HAP-1 (cell line): ENCODE results near the gene EEF2K.
"Not testable (repeated sequence)": the region's sequence is repeated elsewhere in the genome, so short reads cannot be mapped to it uniquely, and the experiment has no call there.

Experiments used
- DNase-seq, 2 experiments: peaks; one replicate each; pipeline ENCODE4 v3.0.0-alpha.2; 2016 to 2020; ENCODE audit warnings: low spot score in 2 of 2
- H3K27me3 ChIP-seq: fragments of 250-450 bp; sonication (Bioruptor Pico); 2 replicates; pipeline ENCODE4 v1.5.1; 2020; ENCODE audit warnings: low read depth, mild to moderate bottlenecking, moderate library complexity
- H3K36me3 ChIP-seq: fragments of 250-450 bp; sonication (Bioruptor Pico); replicated peaks from 2 replicates; pipeline ENCODE4 v1.5.1; 2020; ENCODE audit warnings: mild to moderate bottlenecking
- H3K4me1 ChIP-seq: fragments of 250-450 bp; sonication (Bioruptor Pico); 2 replicates; pipeline ENCODE4 v1.5.1; 2020; ENCODE audit warnings: mild to moderate bottlenecking
- H3K4me3 ChIP-seq: fragments of 250-450 bp; sonication (Bioruptor Pico); 2 replicates; pipeline ENCODE4 v1.5.1; 2020; ENCODE audit warnings: mild to moderate bottlenecking, moderate library complexity
- H3K9me3 ChIP-seq: fragments of 250-450 bp; sonication (Bioruptor Pico); 2 replicates; pipeline ENCODE4 v1.5.1; 2020; ENCODE audit warnings: mild to moderate bottlenecking, moderate library complexity
- in situ Hi-C: fragments of 300-500 bp; cut with MboI; formaldehyde crosslinking; loops from 3 replicates; pipeline ENCODE4 v1.14.3; 2020; ENCODE audit warnings: low sequenced_read_pairs, inconsistent platforms, mixed read lengths

Gene EEF2K

DNA sequence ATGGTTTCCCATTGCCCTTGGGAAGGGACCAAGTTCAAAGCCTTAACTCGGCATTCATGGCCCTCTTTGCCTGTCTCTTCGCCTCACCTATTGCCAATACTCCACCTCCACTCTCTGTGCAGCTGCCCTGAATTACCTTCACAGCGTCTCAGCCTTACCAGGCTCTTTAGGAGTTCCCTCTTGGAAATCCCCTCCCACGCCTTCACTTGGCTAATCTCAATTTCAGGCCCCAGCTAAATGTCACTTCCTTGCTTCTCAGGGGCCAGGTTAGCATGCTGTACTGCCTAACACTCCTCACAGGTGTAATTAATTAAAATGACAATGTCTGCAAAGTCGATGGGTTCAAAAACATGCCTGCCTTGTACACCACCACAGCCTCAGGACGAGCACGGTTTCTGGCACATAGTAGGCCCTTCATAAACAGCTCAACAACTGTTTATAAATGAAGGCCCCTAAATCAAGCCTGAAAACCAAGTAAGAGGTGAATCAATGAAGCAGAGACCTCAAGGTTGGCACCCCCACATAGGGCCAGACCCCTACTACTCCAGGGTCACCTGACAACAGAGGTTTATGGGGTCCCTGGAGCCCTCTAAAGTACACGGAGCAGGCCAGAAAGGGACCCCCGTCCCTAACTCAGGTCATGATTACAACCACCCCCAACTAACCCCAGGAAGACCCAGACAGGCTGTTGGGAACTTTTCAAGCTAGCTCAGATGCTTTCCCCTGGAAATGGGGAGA is 11.2 kb upstream of the EEF2K start:
- Histone ChIP-seq H3K9me3 (no peaks in the 10 kb centered on the region), H3K4me1 (peaks cover 13% of the 10 kb centered on the region), H3K36me3 (no peaks in the 10 kb centered on the region), H3K4me3 (no peak overlapping the region), H3K27me3 (no peaks in the 10 kb centered on the region)
- in situ Hi-C loops: no loop called here
- DNase-seq: no peak

DNA sequence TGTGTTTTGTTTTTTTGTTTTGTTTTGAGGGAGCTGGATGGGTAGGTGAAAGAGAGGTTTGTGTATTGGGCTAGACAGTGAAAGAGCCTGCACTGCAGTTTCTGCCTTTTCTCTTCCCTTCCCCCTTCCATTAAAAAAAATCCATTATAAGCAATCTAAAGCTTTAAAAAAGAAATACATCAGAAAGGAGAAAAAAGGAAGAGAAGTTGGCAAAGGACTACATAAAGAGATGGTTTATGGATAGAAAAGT is 10.7 kb upstream of the EEF2K start:
- no peaks in the 10 kb centered on the region for H3K36me3 ChIP-seq
- H3K4me3 ChIP-seq: no peak overlapping the region
- no peak for DNase-seq
- no peaks in the 10 kb centered on the region for H3K9me3 ChIP-seq
- peaks cover 11% of the 10 kb centered on the region for H3K4me1 ChIP-seq
- in situ Hi-C loops: no loop called here
- no peaks in the 10 kb centered on the region for H3K27me3 ChIP-seq

DNA sequence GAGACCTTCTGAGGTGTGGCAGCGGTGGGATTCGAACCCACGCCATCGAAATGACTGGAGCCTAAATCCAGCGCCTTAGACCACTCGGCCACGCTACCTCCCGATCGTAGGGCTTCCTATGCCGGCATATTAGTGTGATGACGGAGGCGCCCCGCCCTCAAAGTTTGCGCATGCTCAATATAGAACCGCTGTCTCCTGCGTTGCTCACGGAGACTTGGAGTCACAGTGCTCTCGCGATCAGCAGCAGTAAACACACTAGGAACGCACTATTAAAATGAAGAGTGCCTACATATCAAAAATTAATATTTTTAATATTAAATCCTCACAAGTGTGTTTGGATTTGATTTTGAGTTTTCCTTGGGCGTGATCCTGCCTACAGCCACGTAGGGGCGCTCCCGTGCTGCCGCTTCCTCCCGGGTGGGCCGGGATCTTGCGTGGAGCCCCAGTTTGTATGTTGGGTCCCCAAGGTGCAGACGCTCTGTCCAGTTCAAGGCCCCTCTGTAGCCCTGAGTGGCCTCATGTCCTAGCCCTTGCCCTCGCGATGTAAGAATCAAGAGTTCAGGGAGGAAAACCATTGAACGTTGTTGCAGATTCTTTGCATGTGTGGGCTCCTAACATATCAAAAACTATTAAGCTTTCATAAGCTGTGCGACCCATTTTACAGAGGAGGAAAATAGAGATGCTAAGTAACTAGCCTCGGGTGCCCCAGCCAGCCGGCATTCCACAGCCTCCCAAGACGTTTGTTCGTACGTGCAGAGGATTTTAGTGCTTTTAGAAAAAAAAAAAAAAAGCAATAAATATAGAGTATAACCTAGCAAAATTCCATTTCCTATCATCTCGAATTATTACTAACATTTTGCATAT is 10.2 kb upstream of the EEF2K start:
- H3K9me3 ChIP-seq: no peaks in the 10 kb centered on the region
- H3K36me3 ChIP-seq: no peaks in the 10 kb centered on the region
- peak overlapping the region; percentile 47 for H3K4me3 ChIP-seq
- peaks cover 11% of the 10 kb centered on the region for H3K4me1 ChIP-seq
- peak; percentile 60 to 91 for DNase-seq
- no peaks in the 10 kb centered on the region for H3K27me3 ChIP-seq
- in situ Hi-C loops: no loop called here

DNA sequence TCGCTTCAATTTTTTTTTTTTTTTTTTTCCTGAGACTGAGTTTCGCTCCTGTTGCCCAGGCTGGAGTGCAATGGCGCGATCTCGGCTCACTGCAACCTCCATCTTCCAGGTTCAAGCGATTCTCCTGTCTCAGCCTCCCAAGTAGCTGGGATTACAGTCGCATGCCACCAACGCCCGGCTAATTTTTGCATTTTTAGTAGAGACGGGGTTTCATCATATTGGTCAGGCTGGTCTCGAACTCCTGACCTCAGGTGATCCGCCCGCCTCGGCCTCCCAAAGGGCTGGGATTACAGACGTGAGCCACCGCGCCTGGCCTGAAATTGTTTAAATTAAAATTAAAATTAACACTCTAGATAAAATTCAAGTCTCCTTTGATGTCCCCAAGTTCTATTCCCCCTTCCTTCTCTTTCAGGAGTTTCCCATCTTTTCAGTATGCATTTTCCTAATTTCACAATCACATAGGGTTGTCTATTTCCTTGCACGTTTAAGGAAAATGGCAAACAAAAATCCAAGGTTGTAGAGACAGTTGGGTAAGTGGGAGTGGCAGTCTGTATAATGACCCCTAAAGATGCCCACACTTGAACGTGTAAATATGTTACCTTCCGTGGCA is 9.4 kb upstream of the EEF2K start:
- H3K4me1 ChIP-seq: peaks cover 10% of the 10 kb centered on the region
- H3K9me3 ChIP-seq, in situ Hi-C loops, H3K36me3 ChIP-seq, DNase-seq, H3K27me3 ChIP-seq: not testable (repeated sequence)
- H3K4me3 ChIP-seq: peak overlapping the region; percentile 47

DNA sequence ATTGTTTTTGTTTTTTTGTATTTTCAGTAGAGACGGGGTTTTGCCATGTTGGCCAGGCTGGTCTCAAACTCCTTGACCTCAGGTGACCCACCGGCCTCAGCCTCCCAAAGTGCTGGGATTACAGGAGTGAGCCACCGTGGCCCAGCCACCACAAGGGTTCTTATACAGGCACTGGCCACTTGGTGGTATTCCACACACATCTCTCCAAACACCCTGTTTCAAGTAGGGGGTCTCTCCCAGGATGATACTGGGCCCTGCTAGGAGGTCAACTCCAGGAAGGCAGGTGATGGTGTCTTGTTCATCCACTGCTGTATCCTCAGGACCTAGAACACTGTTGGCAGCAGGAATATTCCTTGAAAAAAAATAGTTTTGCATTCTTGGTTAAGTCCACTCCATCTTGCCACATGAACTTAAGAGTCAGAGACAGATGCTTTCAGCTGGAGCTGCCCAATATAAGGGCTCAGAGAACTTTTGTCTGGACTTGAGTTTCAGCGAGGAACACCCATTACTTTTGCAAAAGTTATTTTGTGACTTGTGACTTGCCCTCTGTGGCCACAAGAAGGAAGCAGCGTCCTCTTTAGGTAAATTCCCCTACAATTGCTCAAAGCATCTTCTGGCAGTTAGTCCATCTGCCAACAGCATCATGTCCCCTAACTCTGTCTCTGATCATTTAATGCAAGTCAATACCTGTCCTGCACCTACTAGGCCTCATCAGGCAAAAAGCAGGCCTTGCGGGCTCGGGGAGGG is 7.4 kb upstream of the EEF2K start:
- DNase-seq: no peak
- Histone ChIP-seq H3K9me3 (no peaks in the 10 kb centered on the region; the same call in 1 of the 2 replicates), H3K4me3 (no peak overlapping the region), H3K27me3 (no peaks in the 10 kb centered on the region), H3K36me3 (no peaks in the 10 kb centered on the region), H3K4me1 (no peaks in the 10 kb centered on the region)
- in situ Hi-C loops: no loop called here

DNA sequence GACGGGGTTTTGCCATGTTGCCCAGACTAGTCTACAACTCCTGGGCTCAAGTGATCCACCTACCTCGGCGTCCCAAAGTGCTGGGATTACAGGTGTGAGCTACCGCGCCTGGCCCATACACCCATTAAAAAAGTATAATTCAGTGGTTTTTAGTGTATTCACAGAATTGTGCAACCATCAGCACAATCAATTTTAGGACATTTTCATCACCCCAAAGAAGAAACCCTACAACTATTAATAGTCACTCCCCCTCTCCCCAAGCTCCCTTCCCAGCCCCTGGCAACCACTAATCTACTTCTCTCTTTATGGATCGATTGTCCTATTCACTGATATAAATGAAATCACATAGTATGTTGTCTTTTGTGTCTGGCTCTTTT is 3.8 kb upstream of the EEF2K start:
- peaks cover 5% of the 10 kb centered on the region; the same call in 1 of the 2 replicates for H3K36me3 ChIP-seq
- in situ Hi-C loops: no loop called here
- H3K4me1 ChIP-seq: peaks cover 2% of the 10 kb centered on the region
- no peaks in the 10 kb centered on the region for H3K27me3 ChIP-seq
- no peaks in the 10 kb centered on the region; the same call in 1 of the 2 replicates for H3K9me3 ChIP-seq
- DNase-seq: no peak
- no peak overlapping the region for H3K4me3 ChIP-seq

DNA sequence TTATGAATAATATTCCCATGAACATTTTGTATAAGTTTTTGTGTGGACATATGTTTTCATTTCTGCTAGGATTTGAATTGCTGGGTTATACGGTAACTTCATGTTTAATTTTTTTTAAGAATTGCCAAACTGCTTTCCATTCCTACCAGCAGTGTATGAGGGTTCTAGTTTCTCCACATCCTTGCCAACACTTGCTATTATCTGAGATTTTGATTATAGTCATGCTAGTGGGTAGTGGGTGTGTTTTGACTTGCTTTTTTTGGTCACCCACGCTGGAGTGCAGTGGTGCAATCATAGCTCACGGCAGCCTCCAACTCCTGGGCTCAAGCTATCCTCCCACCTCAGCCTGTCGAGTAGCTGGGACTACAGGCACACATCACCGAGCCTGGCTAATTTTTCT is 3.0 kb upstream of the EEF2K start:
- in situ Hi-C loops: no loop called here
- Histone ChIP-seq H3K4me3 (no peak overlapping the region), H3K27me3 (no peaks in the 10 kb centered on the region), H3K36me3 (peaks cover 5% of the 10 kb centered on the region; the same call in 1 of the 2 replicates), H3K9me3 (no peaks in the 10 kb centered on the region; the same call in 1 of the 2 replicates), H3K4me1 (peaks cover 2% of the 10 kb centered on the region)
- DNase-seq: no peak

DNA sequence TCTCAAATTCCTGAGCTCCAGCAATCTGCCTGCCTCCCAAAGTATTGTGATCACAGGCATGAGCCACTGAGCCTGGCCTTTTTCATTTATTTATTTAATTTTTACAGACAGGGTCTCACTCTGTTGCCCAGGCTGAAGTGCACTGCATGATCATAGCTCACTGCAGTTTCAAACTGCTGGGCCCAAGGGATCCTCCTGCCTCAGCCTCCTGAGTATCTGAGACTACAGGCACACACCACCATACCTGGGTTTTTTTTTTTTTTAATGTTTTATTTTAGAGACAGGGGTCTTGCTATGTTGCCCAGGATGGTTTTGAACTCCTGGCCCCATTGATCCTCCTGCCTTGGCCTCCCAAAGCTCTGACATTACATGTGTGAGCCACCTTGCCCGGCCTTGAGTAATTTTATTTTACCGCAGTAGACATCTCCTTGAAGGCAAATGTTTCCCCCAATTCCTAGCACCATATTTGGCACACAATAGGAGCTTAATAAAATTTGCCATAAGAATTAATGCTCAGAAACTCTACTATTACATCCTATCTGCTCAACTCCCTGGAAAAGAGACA is 1.9 kb upstream of the EEF2K start:
- in situ Hi-C loops: no loop called here
- no peaks in the 10 kb centered on the region for H3K27me3 ChIP-seq
- H3K36me3 ChIP-seq: peaks cover 5% of the 10 kb centered on the region; the same call in 1 of the 2 replicates
- H3K4me3 ChIP-seq: no peak overlapping the region
- H3K4me1 ChIP-seq: peaks cover 2% of the 10 kb centered on the region
- DNase-seq: no peak
- H3K9me3 ChIP-seq: no peaks in the 10 kb centered on the region; the same call in 1 of the 2 replicates

DNA sequence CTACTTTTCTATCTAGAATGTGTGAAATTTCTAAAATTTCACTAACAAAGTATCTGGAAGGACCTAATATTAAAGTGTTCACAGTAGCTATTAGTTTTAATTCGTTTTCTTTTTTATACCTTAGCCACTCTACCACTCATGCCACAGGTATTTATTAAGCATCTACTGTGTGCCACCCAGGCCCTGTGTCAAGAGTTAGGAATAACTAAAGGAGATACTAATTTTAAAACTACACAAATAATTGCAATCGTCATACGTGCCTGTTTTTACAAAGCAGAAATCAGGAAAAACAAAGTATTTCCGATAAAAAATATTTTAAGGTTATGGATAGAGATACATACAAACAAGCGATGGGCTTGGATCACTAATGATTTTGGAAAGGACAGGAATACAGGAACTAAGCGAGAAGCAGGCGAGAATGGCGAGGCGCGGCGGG is 483 bp upstream of the EEF2K start:
- Histone ChIP-seq H3K9me3 (no peaks in the 10 kb centered on the region; the same call in 1 of the 2 replicates), H3K4me3 (peak overlapping the region; percentile 95), H3K36me3 (peaks cover 8% of the 10 kb centered on the region; the same call in 1 of the 2 replicates), H3K4me1 (peaks cover 2% of the 10 kb centered on the region), H3K27me3 (no peaks in the 10 kb centered on the region)
- in situ Hi-C loops: loop anchor here (5.0 kb wide), 1 partner anchor 87 kb away; no protein-coding TSS in a partner anchor
- DNase-seq: no peak

DNA sequence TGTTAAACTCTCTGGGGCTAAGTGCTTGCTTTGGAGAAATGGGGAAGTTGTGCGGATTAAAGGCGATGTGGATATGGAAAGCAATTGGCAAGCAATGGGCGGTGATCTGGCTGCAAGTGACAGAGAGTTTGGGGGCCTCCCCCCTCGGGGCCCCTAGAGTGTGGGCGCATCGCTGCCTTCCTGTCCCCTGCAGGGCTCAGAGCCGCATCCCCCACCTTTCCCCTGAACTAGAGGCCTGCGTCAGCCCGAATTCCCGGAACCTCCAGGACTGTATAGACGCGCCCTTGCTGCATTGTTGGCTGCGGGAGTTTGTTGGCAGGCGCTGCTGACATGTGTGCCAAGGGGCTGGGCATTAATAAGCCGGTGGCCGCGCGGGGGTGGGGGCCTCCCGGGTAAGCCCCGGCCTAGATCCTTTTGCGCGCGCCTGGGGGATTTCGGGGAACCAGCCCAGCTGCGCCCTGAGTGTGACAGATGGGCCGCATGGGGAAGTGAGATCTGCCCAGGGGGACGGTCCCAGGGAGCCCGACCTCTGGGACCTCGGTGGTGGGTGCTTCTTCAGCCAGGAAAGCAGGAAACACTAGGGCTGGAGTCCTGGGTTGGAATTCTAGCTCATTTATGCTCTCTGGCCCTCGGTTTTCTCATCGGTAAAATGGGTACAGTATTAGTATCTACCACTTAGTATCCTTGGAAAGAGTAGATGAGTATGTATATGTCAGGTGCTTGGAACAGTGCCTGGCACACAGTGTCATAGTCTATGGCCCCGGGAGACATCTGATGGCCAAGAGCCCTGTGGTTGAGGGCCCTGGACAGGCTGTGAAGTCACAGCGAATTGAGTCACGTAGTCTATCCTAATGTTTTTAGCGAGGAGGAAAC is 1.0 kb downstream of the EEF2K start:
- Histone ChIP-seq H3K4me3 (peak overlapping the region; percentile 95), H3K4me1 (peaks cover 2% of the 10 kb centered on the region), H3K27me3 (no peaks in the 10 kb centered on the region), H3K36me3 (peaks cover 12% of the 10 kb centered on the region; the same call in 1 of the 2 replicates), H3K9me3 (no peaks in the 10 kb centered on the region; the same call in 1 of the 2 replicates)
- in situ Hi-C loops: loop anchor here (5.0 kb wide), 1 partner anchor 85 kb away; no protein-coding TSS in a partner anchor
- peak in 1 of 2 experiments; percentile 56 for DNase-seq

DNA sequence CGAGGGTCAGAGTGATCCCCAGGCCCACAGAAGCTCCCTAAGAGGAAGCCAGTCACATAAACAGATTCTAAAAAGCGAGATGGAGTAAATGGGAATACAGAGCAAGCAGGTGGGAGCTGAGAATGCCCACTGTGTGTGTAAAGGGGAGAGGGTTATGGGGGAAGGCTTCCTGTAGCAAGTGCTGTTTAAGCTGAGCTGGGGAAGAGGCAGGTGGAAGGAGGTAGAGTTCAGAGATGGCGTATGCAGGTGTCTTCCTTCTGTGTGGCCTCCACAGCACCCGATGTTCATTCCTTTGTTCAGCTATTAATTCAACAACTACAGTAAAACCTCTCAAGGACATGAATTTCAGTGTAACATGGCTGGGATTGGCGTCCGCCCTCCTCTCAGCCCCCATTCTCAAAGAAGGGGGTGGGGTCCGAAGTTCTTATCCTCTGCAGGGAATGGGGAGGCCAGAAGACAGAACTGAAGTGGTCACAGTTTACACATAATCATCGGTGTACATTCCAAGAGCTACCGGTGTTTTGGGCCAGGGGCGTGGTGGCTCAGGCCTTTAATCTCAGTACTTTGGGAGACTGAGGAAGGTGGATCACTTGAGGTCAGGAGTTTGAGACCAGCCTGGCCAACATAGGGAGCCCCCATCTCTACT is 1.8 kb downstream of the EEF2K start:
- in situ Hi-C loops: loop anchor here (5.0 kb wide), 1 partner anchor 84 kb away; no protein-coding TSS in a partner anchor
- DNase-seq: peak in 1 of 2 experiments; percentile 37

DNA sequence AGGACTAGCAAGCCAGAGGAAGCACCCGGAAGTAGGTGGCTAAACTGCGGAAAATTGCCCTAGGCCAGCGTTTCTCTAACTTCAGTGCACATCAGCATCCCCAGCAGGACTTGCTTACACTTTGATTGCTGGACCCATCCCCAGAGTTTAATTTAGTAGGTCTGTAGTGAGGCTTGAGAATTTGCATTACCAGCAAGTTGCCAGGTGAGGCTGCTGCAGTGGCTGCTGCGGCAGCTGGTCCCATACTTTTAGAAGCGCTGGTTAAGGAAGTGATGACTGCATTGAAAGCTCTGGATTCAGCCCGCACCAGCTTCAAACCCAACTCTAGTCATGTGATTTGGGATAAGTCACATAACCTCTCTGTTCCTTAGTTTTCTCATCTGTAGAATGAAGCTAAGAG is 4.2 kb downstream of the EEF2K start:
- in situ Hi-C loops: no loop called here

More for the DNA sequence above, 1.8 kb downstream of the EEF2K start:
- Histone ChIP-seq H3K4me3 (peak overlapping the region; percentile 95), H3K36me3 (peaks cover 18% of the 10 kb centered on the region), H3K9me3 (no peaks in the 10 kb centered on the region; the same call in 1 of the 2 replicates), H3K4me1 (peaks cover 2% of the 10 kb centered on the region), H3K27me3 (no peaks in the 10 kb centered on the region)

More for the DNA sequence above, 4.2 kb downstream of the EEF2K start:
- H3K27me3 ChIP-seq: no peaks in the 10 kb centered on the region
- H3K36me3 ChIP-seq: peaks cover 25% of the 10 kb centered on the region
- H3K4me1 ChIP-seq: peaks cover 2% of the 10 kb centered on the region
- H3K4me3 ChIP-seq: no peak overlapping the region
- no peaks in the 10 kb centered on the region for H3K9me3 ChIP-seq
- no peak for DNase-seq
